GM12891 (cell line): ENCODE measurements around the gene INTS2.

Experiments
- PAX5 ChIP-seq: IDR thresholded peaks from 2 replicates; pipeline ENCODE4 v1.6.1; 2011; ENCODE audit warnings: low read length, moderate library complexity, mild to moderate bottlenecking; ENCODE audit not compliant: insufficient read depth, severe bottlenecking
- POLR2A ChIP-seq: IDR thresholded peaks from 2 replicates; pipeline ENCODE4 v1.6.1; 2011; ENCODE audit warnings: low read depth, low read length, control low read depth
- POLR2AphosphoS5 ChIP-seq: IDR thresholded peaks from 2 replicates; pipeline ENCODE4 v1.6.1; 2011; ENCODE audit warnings: low read depth, low read length, control low read depth
- POU2F2 ChIP-seq: IDR thresholded peaks from 2 replicates; pipeline ENCODE4 v1.6.1; 2011; ENCODE audit warnings: low read depth, mild to moderate bottlenecking, control low read depth, low read length, moderate library complexity
- SPI1 ChIP-seq: IDR thresholded peaks from 2 replicates; pipeline ENCODE4 v1.6.1; 2011; ENCODE audit warnings: low read depth, low read length, control low read depth
- TAF1 ChIP-seq: IDR thresholded peaks from 2 replicates; pipeline ENCODE4 v1.6.1; 2011; ENCODE audit warnings: low read depth, low read length, control low read depth

DNA sequence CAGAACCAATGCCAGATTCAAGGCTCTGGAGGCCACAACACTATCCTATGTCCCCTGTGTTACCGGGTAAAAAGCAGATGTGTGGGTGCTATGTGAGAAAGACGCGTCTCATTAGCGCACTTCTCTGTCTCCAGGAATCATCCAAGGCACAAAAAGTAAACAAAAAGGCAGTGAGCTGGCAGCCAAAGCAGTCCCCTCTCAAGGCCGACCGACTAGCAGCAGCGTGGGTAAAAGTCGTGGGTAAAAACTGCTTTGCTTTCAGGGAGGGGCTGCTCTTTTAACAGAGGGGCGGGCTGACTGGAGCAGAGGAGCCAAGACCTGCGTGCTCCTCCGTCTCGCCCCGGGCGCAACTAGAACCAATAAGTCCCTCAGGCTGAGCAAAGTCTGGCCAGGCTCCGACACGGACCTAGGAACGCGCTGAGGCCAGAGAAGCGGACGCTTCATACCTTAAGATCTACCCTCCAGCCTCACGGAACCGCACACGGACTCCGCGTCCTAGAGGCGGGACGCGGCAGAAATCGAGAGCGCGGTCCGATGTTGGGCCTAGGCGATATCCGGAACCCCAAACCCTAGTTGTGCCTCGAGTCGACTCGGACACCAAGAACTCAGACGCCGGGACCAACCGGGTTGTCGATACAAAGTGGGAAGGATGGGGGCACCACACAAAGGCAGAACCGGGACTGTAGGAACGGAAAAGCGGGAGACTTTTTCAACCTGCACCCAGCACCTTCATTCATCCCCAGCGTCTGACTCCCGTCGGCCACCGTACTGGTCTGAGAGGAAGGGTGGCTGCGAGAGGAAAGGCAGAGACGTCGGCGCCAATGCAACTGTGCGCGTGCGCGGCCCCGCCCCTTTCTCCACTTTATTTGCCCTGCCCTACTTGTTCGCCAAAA, at the start of gene INTS2:
- TF ChIP-seq POLR2A (peak; percentile 98), POLR2AphosphoS5 (peak; percentile 98), TAF1 (peak; percentile 87), POU2F2 (peak; percentile 53; the same call in 1 of the 2 replicates), PAX5 (no peak), SPI1 (peak; percentile 33; the same call in 1 of the 2 replicates)
